Left lung (tissue), 10 donors: ENCODE results near the gene SUOX. TPM values are rescaled to one million over a fixed set of nuclear protein-coding genes. Genes with fewer than 3 reads are reported as not detected.

Experiments used
- ATAC-seq: fragments of 200-7000 bp; cut with Tn5 transposase; one replicate; pipeline ENCODE4 v1.9.1; 2020; ENCODE audit warnings: moderate library complexity
- DNase-seq, 4 donors: peaks; one replicate each; pipeline ENCODE4 v3.0.0-alpha.2; 2013 to 2020
- H3K27ac ChIP-seq, 2 donors: fragments of 200-600 bp; sonication (generic) in 1 of 2; one replicate each; pipeline versions ENCODE4 v1.5.0 to v1.8.0; 2020 to 2021
- H3K27me3 ChIP-seq, 2 donors: fragments of 200-600 bp; sonication (generic) in 1 of 2; one replicate each; pipeline versions ENCODE4 v1.5.0 to v1.8.0; 2020 to 2021
- H3K36me3 ChIP-seq, 2 donors: fragments of 200-600 bp; sonication (generic) in 1 of 2; one replicate each; pipeline versions ENCODE4 v1.5.0 to v1.8.0; 2020 to 2021
- H3K4me1 ChIP-seq, 2 donors: fragments of 200-600 bp; one replicate each; pipeline ENCODE4 v1.8.0; 2021
- H3K4me3 ChIP-seq, 2 donors: fragments of 200-600 bp; sonication (generic) in 1 of 2; one replicate each; pipeline versions ENCODE4 v1.5.0 to v1.8.0; 2020 to 2021; ENCODE audit warnings: mild to moderate bottlenecking in 1 of 2
- H3K9me3 ChIP-seq, 2 donors: fragments of 200-600 bp; sonication (generic) in 1 of 2; one replicate each; pipeline versions ENCODE4 v1.5.0 to v1.8.0; 2020 to 2021
- intact Hi-C, 2 donors: fragments of 100-400 bp; cut with DNase I; formaldehyde crosslinking; loops; one replicate each; pipeline versions ENCODE4 v1.11.2 to v1.14.2; 2022
- polyA plus RNA-seq, 6 donors: library from polyadenylated mRNA; unstranded; fragments of 120-200 nt; gene quantifications; one replicate each; pipeline ENCODE4 v1.2.1, GENCODE V29; 2013; ENCODE audit not compliant: insufficient read length in 6 of 6
- total RNA-seq, 2 donors: library from RNA; stranded (reverse); fragmentation: NEBNext Ultra II Directional; extraction: Animal tissue kit (Norgen Biotek cat#: 25700); gene quantifications; one replicate each; pipeline ENCODE4 v1.2.1, GENCODE V29; 2021
- TF ChIP-seq, protein P1 (sequence below), 2 donors: fragments of 200-600 bp; sonication (generic) in 1 of 2; IDR thresholded peaks; one replicate each; pipeline versions ENCODE4 v1.5.0 to v1.8.0; 2021; ENCODE audit warnings: antibody characterized with exemption in 2 of 2
- donor health status: DM: no; HTN: yes; CAD: no.
- donor health status: DM: no; HTN: no; CAD: no.

Gene SUOX
- total and polyA plus RNA-seq, 8 donors, result 26.1 to 49.6 (median 41.2) TPM

DNA sequence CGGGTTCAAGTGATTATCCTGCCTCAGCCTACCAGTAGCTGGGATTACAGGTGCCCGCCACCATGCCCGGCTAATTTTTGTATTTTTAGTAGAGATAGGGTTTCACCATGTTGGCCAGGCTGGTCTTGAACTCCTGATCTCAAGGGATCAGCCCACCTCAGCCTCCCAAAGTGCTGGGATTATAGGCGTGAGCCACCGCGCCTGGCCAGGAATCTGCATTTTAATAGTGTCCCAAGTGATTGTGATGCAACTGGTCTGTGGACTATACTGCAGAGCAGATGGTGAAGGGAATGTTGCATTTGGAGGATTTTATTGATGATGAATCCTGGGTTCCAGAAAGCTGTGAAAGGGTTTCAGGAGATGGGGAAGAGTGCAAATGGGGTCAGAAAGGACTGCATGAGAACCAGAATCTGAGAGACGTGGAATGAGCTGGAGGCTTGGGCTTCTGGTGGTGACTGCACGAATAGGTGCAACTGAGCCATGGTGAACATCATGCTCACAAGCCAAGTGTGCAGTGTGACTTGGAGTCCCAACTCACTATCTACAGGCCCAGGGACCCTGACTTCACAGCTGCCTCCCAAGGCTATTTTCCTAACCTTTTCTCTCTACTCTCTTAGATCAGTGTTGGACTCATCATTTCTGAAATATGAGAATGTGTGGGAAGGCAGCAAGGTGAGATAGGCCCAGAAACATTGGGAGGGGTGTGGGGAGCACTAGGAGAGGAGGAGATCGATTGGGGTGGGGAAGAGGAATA, 49.1 kb downstream of the SUOX start:
- peaks cover 9 to 23% of the 10 kb centered on the region in 2 donors for H3K4me1 ChIP-seq
- no peak overlapping the region for H3K27ac ChIP-seq
- H3K27me3 ChIP-seq, result no peaks in the 10 kb centered on the region
- no peaks in the 10 kb centered on the region for H3K9me3 ChIP-seq
- DNase-seq (no peak), ATAC-seq (no peak)
- TF ChIP-seq, protein P1, sequence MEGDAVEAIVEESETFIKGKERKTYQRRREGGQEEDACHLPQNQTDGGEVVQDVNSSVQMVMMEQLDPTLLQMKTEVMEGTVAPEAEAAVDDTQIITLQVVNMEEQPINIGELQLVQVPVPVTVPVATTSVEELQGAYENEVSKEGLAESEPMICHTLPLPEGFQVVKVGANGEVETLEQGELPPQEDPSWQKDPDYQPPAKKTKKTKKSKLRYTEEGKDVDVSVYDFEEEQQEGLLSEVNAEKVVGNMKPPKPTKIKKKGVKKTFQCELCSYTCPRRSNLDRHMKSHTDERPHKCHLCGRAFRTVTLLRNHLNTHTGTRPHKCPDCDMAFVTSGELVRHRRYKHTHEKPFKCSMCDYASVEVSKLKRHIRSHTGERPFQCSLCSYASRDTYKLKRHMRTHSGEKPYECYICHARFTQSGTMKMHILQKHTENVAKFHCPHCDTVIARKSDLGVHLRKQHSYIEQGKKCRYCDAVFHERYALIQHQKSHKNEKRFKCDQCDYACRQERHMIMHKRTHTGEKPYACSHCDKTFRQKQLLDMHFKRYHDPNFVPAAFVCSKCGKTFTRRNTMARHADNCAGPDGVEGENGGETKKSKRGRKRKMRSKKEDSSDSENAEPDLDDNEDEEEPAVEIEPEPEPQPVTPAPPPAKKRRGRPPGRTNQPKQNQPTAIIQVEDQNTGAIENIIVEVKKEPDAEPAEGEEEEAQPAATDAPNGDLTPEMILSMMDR (IDR thresholded peaks at IDR 0.05), result no peak
- peaks cover 0 to 32% of the 10 kb centered on the region in 2 donors for H3K36me3 ChIP-seq
- H3K4me3 ChIP-seq, result no peak overlapping the region
- intact Hi-C loops, result no loop called here

GRCh38 chr12:56053407-56053893, 56.4 kb downstream of the SUOX start:
- ATAC-seq (no peak), DNase-seq (no peak)
- intact Hi-C loops, result no loop called here
- Histone ChIP-seq H3K9me3 (no peaks in the 10 kb centered on the region), H3K36me3 (no peaks in the 10 kb centered on the region), H3K27ac (no peak overlapping the region), H3K4me1 (no peaks in the 10 kb centered on the region), H3K27me3 (no peaks in the 10 kb centered on the region), H3K4me3 (no peak overlapping the region)
- TF ChIP-seq, protein P1 (IDR thresholded peaks at IDR 0.05), result no peak

Other genes with a start within 250 kb of the SUOX start
- 10 to 100 TPM; 49.4 to 50.0 TPM for gene SARNP, start 179.6 kb upstream of the SUOX start, total RNA-seq
- gene SARNP, start 179.6 kb upstream of the SUOX start, polyA plus RNA-seq, result 100 to 1,000 TPM in 4 of 6 donors, 10 to 100 TPM in 2; 93.6 to 128 (median 110) TPM
- gene ORMDL2, start 179.2 kb upstream of the SUOX start, total RNA-seq, result 10 to 100 TPM; 65.6 to 80.8 TPM
- 10 to 100 TPM; 21.1 to 28.0 (median 23.1) TPM for gene ORMDL2, start 179.2 kb upstream of the SUOX start, polyA plus RNA-seq
- 10 to 100 TPM; 31.5 to 33.3 TPM for gene DNAJC14, start 167.7 kb upstream of the SUOX start, total RNA-seq
- 10 to 100 TPM; 30.0 to 40.0 (median 34.3) TPM for gene DNAJC14, start 167.7 kb upstream of the SUOX start, polyA plus RNA-seq
- gene MMP19, start 154.3 kb upstream of the SUOX start, total RNA-seq, result 10 to 100 TPM; 49.3 to 78.4 TPM
- 10 to 100 TPM in 5 of 6 donors, 1 to 10 TPM in 1; 9.9 to 13.0 (median 11.8) TPM for gene MMP19, start 154.3 kb upstream of the SUOX start, polyA plus RNA-seq
- gene PYM1, start 69.4 kb upstream of the SUOX start, total RNA-seq, result 10 to 100 TPM; 27.3 to 31.0 TPM
- 10 to 100 TPM; 31.1 to 36.4 (median 34.1) TPM for gene PYM1, start 69.4 kb upstream of the SUOX start, polyA plus RNA-seq
- 10 to 100 TPM; 30.6 to 36.7 TPM for gene DGKA, start 66.1 kb upstream of the SUOX start, total RNA-seq
- 10 to 100 TPM; 34.6 to 47.6 (median 39.1) TPM for gene DGKA, start 66.1 kb upstream of the SUOX start, polyA plus RNA-seq
- 1 to 10 TPM in 1 of 2 donors, under 1 TPM in 1; 0.99 to 1.8 TPM for gene PMEL, start 31.2 kb upstream of the SUOX start, total RNA-seq
- 1 to 10 TPM; 2.2 to 3.8 (median 2.7) TPM for gene PMEL, start 31.2 kb upstream of the SUOX start, polyA plus RNA-seq
- gene CDK2, start 30.4 kb upstream of the SUOX start, total RNA-seq, result 10 to 100 TPM; 34.1 to 40.3 TPM
- gene CDK2, start 30.4 kb upstream of the SUOX start, polyA plus RNA-seq, result 10 to 100 TPM; 74.2 to 89.0 (median 78.8) TPM
- gene RAB5B, start 23.2 kb upstream of the SUOX start, total RNA-seq, result 100 to 1,000 TPM; 116 to 175 TPM
- 100 to 1,000 TPM; 141 to 156 (median 142) TPM for gene RAB5B, start 23.2 kb upstream of the SUOX start, polyA plus RNA-seq
- gene IKZF4, start 23.8 kb downstream of the SUOX start, total RNA-seq, result 1 to 10 TPM; 7.5 to 8.5 TPM
- gene IKZF4, start 23.8 kb downstream of the SUOX start, polyA plus RNA-seq, result 10 to 100 TPM; 22.2 to 28.3 (median 23.8) TPM
- 10 to 100 TPM; 37.9 to 43.1 TPM for gene RPS26, start 44.6 kb downstream of the SUOX start, total RNA-seq
- gene RPS26, start 44.6 kb downstream of the SUOX start, polyA plus RNA-seq, result 100 to 1,000 TPM; 106 to 778 (median 131) TPM
- 10 to 100 TPM; 38.6 to 88.8 TPM for gene ERBB3, start 82.9 kb downstream of the SUOX start, total RNA-seq
- 10 to 100 TPM; 77.8 to 96.1 (median 82.1) TPM for gene ERBB3, start 82.9 kb downstream of the SUOX start, polyA plus RNA-seq
- gene PA2G4, start 107.3 kb downstream of the SUOX start, total RNA-seq, result 100 to 1,000 TPM in 1 of 2 donors, 10 to 100 TPM in 1; 62.0 to 103 TPM
- 100 to 1,000 TPM; 120 to 151 (median 133) TPM for gene PA2G4, start 107.3 kb downstream of the SUOX start, polyA plus RNA-seq
- 1,000 to 10,000 TPM; 3,023 to 3,157 TPM for gene RPL41, start 119.4 kb downstream of the SUOX start, total RNA-seq
- gene RPL41, start 119.4 kb downstream of the SUOX start, polyA plus RNA-seq, result 1,000 to 10,000 TPM; 6,005 to 6,852 (median 6,180) TPM
- gene ZC3H10, start 121.0 kb downstream of the SUOX start, total RNA-seq, result 1 to 10 TPM; 6.0 to 8.7 TPM
- gene ZC3H10, start 121.0 kb downstream of the SUOX start, polyA plus RNA-seq, result 1 to 10 TPM; 4.2 to 6.7 (median 5.5) TPM
- 100 to 1,000 TPM; 102 to 116 TPM for gene ESYT1, start 131.0 kb downstream of the SUOX start, total RNA-seq
- gene ESYT1, start 131.0 kb downstream of the SUOX start, polyA plus RNA-seq, result 10 to 100 TPM; 80.9 to 94.5 (median 90.2) TPM
- gene MYL6B, start 155.3 kb downstream of the SUOX start, total RNA-seq, result 10 to 100 TPM; 32.6 to 43.1 TPM
- gene MYL6B, start 155.3 kb downstream of the SUOX start, polyA plus RNA-seq, result 100 to 1,000 TPM; 153 to 193 (median 173) TPM
- gene MYL6, start 161.1 kb downstream of the SUOX start, total RNA-seq, result 1,000 to 10,000 TPM; 1,768 to 1,773 TPM
- 1,000 to 10,000 TPM; 1,831 to 2,250 (median 2,105) TPM for gene MYL6, start 161.1 kb downstream of the SUOX start, polyA plus RNA-seq
- 10 to 100 TPM; 84.3 to 84.9 TPM for gene SMARCC2, start 192.2 kb downstream of the SUOX start, total RNA-seq
- 100 to 1,000 TPM; 113 to 139 (median 121) TPM for gene SMARCC2, start 192.2 kb downstream of the SUOX start, polyA plus RNA-seq
- 10 to 100 TPM; 50.3 to 51.4 TPM for gene RNF41, start 224.6 kb downstream of the SUOX start, total RNA-seq
- 10 to 100 TPM; 41.5 to 47.1 (median 42.0) TPM for gene RNF41, start 224.6 kb downstream of the SUOX start, polyA plus RNA-seq
- gene NABP2, start 227.1 kb downstream of the SUOX start, total RNA-seq, result 10 to 100 TPM; 32.6 to 33.8 TPM
- 10 to 100 TPM; 21.8 to 28.5 (median 24.7) TPM for gene NABP2, start 227.1 kb downstream of the SUOX start, polyA plus RNA-seq
- gene SLC39A5, start 232.8 kb downstream of the SUOX start, total RNA-seq, result under 1 TPM in 1 of 2 donors, not detected in 1; 0.29 TPM
- 1 to 10 TPM; 2.0 to 6.6 (median 4.0) TPM for gene SLC39A5, start 232.8 kb downstream of the SUOX start, polyA plus RNA-seq